ENCODE measurements around the gene XPNPEP1. TPM values are rescaled to one million over a fixed set of nuclear protein-coding genes. Genes with fewer than 3 reads are reported as not detected.

XPNPEP1 gene
- total RNA-seq, 2 donors from 2014 or later = 53.0 to 75.2 TPM

- no peaks in the 10 kb centered on the region for H3K9me3 Mint-ChIP-seq
- no peak for DNase-seq
- H3K36me3 Mint-ChIP-seq (ENCODE audit: insufficient read depth in 2 of 2) = peaks cover 0 to 16% of the 10 kb centered on the region in 2 donors
- no peak overlapping the region for H3K27ac Mint-ChIP-seq
- no peak overlapping the region for H3K4me3 Mint-ChIP-seq
- no peaks in the 10 kb centered on the region for H3K4me1 Mint-ChIP-seq (ENCODE audit: low read depth)
- H3K27me3 Mint-ChIP-seq (ENCODE audit: low read depth) = no peaks in the 10 kb centered on the region
- ATAC-seq (replicated peaks in 1 of 2) = no peak
These were observed 48.2 kb downstream of the XPNPEP1 start for GRCh38 chr10:109875151-109875568.

GRCh38 chr10:109871476-109871875 lies 51.8 kb downstream of the XPNPEP1 start:
- no peaks in the 10 kb centered on the region for H3K4me1 Mint-ChIP-seq (ENCODE audit: low read depth)
- H3K9me3 Mint-ChIP-seq = no peaks in the 10 kb centered on the region
- no peak for ATAC-seq (replicated peaks in 1 of 2)
- H3K36me3 Mint-ChIP-seq (ENCODE audit: insufficient read depth in 2 of 2) = peaks cover 3 to 22% of the 10 kb centered on the region in 2 donors
- H3K27me3 Mint-ChIP-seq (ENCODE audit: low read depth) = no peaks in the 10 kb centered on the region
- no peak for DNase-seq
- no peak overlapping the region for H3K27ac Mint-ChIP-seq
- H3K4me3 Mint-ChIP-seq = no peak overlapping the region

- H3K27me3 Mint-ChIP-seq (ENCODE audit: low read depth) = no peaks in the 10 kb centered on the region
These were observed 56.2 kb downstream of the XPNPEP1 start for GRCh38 chr10:109866995-109867635.

DNA sequence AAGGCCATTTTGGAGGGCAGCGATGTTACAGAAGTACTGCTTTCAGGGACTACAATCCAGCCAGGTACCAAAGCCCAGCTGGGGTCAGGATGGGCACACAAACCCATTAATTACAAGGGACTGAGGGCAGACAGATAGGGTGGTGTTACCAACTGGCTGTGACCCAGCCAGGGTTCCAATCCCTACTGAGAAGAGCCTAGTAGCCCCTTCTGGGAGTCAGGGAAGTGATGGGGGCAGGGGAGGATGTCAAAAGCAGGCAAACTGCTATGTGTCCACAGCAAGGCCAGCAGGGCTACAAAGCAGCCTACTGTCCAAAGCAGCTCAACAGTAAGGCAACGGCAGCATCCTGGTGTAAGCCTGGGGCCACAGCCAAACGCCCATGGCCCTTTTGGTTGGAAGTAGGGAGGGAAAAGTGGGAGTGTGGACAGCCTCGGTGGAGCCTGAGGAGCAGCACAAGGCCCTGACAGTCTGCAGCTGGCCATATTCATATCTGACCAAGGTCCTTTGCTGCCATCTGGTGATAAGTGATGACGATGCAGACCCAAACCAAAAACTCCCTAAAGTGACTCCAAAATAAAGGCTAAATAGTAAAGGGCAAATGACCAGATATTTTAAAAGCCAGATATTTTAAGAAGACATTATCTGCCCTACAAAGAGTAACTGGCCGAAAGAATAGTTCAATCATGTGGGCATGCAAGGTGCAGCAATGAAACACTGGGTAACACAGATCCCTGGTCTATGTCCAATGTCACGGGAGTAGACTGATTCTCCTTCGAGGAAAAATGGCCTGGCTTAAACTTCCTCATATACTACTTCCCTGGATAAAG lies 56.9 kb downstream of the XPNPEP1 start:
- Mint-ChIP-seq H3K9me3 (peaks cover 1 to 10% of the 10 kb centered on the region in 2 donors), H3K4me3 (no peak overlapping the region), H3K27me3 (ENCODE audit: low read depth) (no peaks in the 10 kb centered on the region), H3K27ac (no peak overlapping the region), H3K36me3 (ENCODE audit: insufficient read depth in 2 of 2) (peaks cover 18 to 34% of the 10 kb centered on the region in 2 donors), H3K4me1 (ENCODE audit: low read depth) (no peaks in the 10 kb centered on the region)
- ATAC-seq (replicated peaks in 1 of 2) = no peak
- no peak for DNase-seq

More at GRCh38 chr10:109866995-109867635, 56.2 kb downstream of the XPNPEP1 start:
- DNase-seq = no peak
- ATAC-seq (replicated peaks in 1 of 2) = no peak
- Mint-ChIP-seq H3K9me3 (peaks cover 1 to 10% of the 10 kb centered on the region in 2 donors), H3K36me3 (ENCODE audit: insufficient read depth in 2 of 2) (peaks cover 18 to 39% of the 10 kb centered on the region in 2 donors), H3K27ac (no peak overlapping the region), H3K4me1 (ENCODE audit: low read depth) (no peaks in the 10 kb centered on the region), H3K4me3 (no peak overlapping the region)

DNA sequence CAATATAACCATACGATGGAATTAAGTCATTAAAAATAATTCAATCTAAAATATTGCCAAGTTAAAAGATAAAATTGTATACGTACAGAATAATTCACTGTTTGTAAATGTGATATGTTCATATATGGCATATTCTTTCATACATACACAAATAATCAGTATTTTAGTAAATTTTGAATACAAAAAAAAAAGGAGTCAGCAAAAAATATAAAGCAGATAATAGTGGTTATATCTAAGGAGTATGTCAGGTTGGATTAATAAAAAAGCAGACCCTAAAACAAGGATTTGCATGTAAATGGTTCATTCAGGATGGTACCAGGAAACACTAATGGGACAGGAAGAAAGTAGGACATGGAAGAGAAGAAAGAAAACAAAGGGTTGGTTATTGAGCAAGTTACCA lies 59.5 kb downstream of the XPNPEP1 start:
- peaks cover 1 to 10% of the 10 kb centered on the region in 2 donors for H3K9me3 Mint-ChIP-seq

GRCh38 chr10:109862738-109863137 lies 60.6 kb downstream of the XPNPEP1 start:
- Mint-ChIP-seq H3K27ac (no peak overlapping the region), H3K4me3 (no peak overlapping the region), H3K27me3 (ENCODE audit: low read depth) (no peaks in the 10 kb centered on the region), H3K4me1 (ENCODE audit: low read depth) (no peaks in the 10 kb centered on the region), H3K9me3 (peaks cover 1 to 10% of the 10 kb centered on the region in 2 donors), H3K36me3 (ENCODE audit: insufficient read depth in 2 of 2) (peaks cover 19 to 24% of the 10 kb centered on the region in 2 donors)
- DNase-seq (no peak), ATAC-seq (replicated peaks in 1 of 2) (no peak)

More for the DNA sequence above, 59.5 kb downstream of the XPNPEP1 start:
- Mint-ChIP-seq H3K4me1 (ENCODE audit: low read depth) (no peaks in the 10 kb centered on the region), H3K27me3 (ENCODE audit: low read depth) (no peaks in the 10 kb centered on the region), H3K27ac (no peak overlapping the region), H3K36me3 (ENCODE audit: insufficient read depth in 2 of 2) (peaks cover 21 to 30% of the 10 kb centered on the region in 2 donors), H3K4me3 (no peak overlapping the region)
- DNase-seq = no peak
- no peak for ATAC-seq (replicated peaks in 1 of 2)

- no peak for DNase-seq
- Mint-ChIP-seq H3K27me3 (ENCODE audit: low read depth) (no peaks in the 10 kb centered on the region), H3K36me3 (ENCODE audit: insufficient read depth in 2 of 2) (peaks cover 18 to 22% of the 10 kb centered on the region in 2 donors), H3K4me3 (no peak overlapping the region), H3K27ac (no peak overlapping the region), H3K4me1 (ENCODE audit: low read depth) (no peaks in the 10 kb centered on the region), H3K9me3 (peaks cover 1 to 10% of the 10 kb centered on the region in 2 donors)
- ATAC-seq (replicated peaks in 1 of 2) = no peak
These were observed 61.3 kb downstream of the XPNPEP1 start for GRCh38 chr10:109862041-109862440.

GRCh38 chr10:109861081-109861480 lies 62.2 kb downstream of the XPNPEP1 start:
- ATAC-seq (replicated peaks in 1 of 2) = no peak
- no peak overlapping the region for H3K27ac Mint-ChIP-seq
- DNase-seq = no peak
- peaks cover 1 to 10% of the 10 kb centered on the region in 2 donors for H3K9me3 Mint-ChIP-seq
- H3K4me3 Mint-ChIP-seq = no peak overlapping the region
- H3K4me1 Mint-ChIP-seq (ENCODE audit: low read depth) = no peaks in the 10 kb centered on the region
- H3K36me3 Mint-ChIP-seq (ENCODE audit: insufficient read depth in 2 of 2) = peaks cover 16 to 22% of the 10 kb centered on the region in 2 donors
- H3K27me3 Mint-ChIP-seq (ENCODE audit: low read depth) = no peaks in the 10 kb centered on the region

DNA sequence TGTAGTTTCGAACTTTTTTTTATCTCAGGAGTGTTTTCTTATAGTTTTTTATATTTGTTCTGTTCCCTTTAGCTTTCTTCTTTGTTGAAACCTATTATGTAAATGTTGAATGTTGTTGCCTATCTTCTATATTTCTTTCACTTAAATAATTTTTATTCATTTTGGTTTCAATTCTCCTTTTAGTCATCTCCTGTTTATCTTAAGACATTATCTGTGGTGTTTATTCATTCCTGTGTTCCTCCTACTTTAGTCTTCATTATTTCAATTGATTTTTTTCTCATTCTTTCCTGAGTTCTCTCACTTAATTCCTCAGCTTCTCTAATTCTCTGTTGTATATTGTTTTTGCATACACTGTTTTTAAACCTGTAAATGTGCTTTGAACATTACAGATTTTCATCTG lies 64.1 kb downstream of the XPNPEP1 start:
- Mint-ChIP-seq H3K27ac (no peak overlapping the region), H3K9me3 (peaks cover 1 to 9% of the 10 kb centered on the region in 2 donors), H3K4me3 (no peak overlapping the region), H3K4me1 (ENCODE audit: low read depth) (no peaks in the 10 kb centered on the region), H3K27me3 (ENCODE audit: low read depth) (no peaks in the 10 kb centered on the region), H3K36me3 (ENCODE audit: insufficient read depth in 2 of 2) (peaks cover 12 to 13% of the 10 kb centered on the region in 2 donors)
- DNase-seq (no peak), ATAC-seq (replicated peaks in 1 of 2) (no peak)

DNA sequence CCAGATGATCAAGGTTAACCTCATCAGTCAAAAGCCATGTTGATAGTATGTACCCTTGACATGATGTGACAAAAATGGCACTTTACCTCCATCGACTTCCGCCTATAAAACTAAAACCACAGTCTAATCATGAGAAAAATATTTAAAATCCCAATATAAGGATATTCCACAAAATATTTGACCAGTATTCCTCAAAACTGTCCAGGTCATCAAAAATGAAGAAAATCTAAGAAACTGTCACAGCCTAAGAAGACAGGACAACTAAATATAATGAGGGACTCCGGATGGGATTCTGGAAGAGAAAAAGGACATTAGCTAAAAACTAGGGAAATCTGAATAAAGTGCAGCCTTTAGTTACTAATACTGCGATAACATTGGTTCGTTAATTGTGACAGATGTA lies 67.6 kb downstream of the XPNPEP1 start:
- peaks cover 0 to 3% of the 10 kb centered on the region in 2 donors for H3K36me3 Mint-ChIP-seq (ENCODE audit: insufficient read depth in 2 of 2)
- ATAC-seq (replicated peaks in 1 of 2) = no peak
- no peak for DNase-seq
- H3K9me3 Mint-ChIP-seq = no peaks in the 10 kb centered on the region
- H3K4me1 Mint-ChIP-seq (ENCODE audit: low read depth) = peaks cover 14% of the 10 kb centered on the region
- H3K4me3 Mint-ChIP-seq = no peak overlapping the region
- H3K27me3 Mint-ChIP-seq (ENCODE audit: low read depth) = peaks cover 15% of the 10 kb centered on the region
- H3K27ac Mint-ChIP-seq = no peak overlapping the region

- Mint-ChIP-seq H3K27me3 (ENCODE audit: low read depth) (peaks cover 15% of the 10 kb centered on the region), H3K27ac (no peak overlapping the region), H3K36me3 (ENCODE audit: insufficient read depth in 2 of 2) (no peaks in the 10 kb centered on the region), H3K4me3 (no peak overlapping the region), H3K4me1 (ENCODE audit: low read depth) (peaks cover 14% of the 10 kb centered on the region), H3K9me3 (no peaks in the 10 kb centered on the region)
- DNase-seq (no peak), ATAC-seq (replicated peaks in 1 of 2) (no peak)
These were observed 69.4 kb downstream of the XPNPEP1 start for GRCh38 chr10:109853921-109854320.

DNA sequence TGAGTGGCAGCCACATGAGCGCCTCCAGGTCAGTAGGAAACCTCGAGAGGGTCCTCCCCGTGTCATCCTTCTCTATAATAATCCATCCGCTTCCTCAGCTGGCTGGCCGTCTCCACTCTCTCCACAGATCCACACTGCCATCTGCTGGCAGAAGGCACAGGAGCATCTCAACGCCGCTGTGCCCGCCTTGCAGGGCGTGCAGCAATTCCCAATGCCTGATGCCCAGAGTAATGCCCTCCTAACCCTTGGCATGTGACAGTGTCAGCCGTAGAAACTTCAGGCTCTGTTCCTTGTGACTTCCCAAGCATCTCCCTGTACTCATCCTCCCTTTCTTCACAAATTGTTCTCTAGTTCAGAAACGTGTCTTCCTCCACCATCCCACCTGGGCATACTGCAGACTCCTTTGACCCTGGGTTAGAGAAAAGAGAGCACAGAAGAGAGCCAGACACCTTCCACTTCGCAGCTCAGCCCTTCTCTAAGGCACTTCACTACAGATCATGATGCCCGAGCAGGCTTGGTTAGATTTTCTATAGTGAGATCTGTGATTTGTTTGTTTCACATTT lies 70.8 kb downstream of the XPNPEP1 start:
- Mint-ChIP-seq H3K36me3 (ENCODE audit: insufficient read depth in 2 of 2) (no peaks in the 10 kb centered on the region), H3K4me3 (peak overlapping the region in 1 of 2 donors; percentile 14), H3K4me1 (ENCODE audit: low read depth) (peaks cover 14% of the 10 kb centered on the region), H3K9me3 (no peaks in the 10 kb centered on the region), H3K27me3 (ENCODE audit: low read depth) (peaks cover 15% of the 10 kb centered on the region), H3K27ac (peak overlapping the region; percentile 47)
- ATAC-seq (replicated peaks in 1 of 2) (peak; percentile 83), DNase-seq (peak; percentile 75 to 76)
